Uterus (tissue), 4 donors: ENCODE data around the gene COX6A2. TPM values are rescaled to one million over a fixed set of nuclear protein-coding genes. Genes with fewer than 3 reads are reported as not detected.

ENCODE experiments used
- DNase-seq, 2 donors: peaks; one replicate each; pipeline ENCODE4 v3.0.0-alpha.2; 2019 to 2020
- H3K27ac ChIP-seq, 2 donors: fragments of 200-600 bp; sonication (generic); 1 replicate in 1 of 2; 2 replicates in 1 of 2; pipeline ENCODE4 v1.5.1; 2016 to 2018
- H3K27me3 ChIP-seq, 2 donors: fragments of 200-600 bp; sonication (generic); one replicate each; pipeline ENCODE4 v1.5.1; 2018 to 2019; ENCODE audit warnings: control low read depth in 1 of 2
- H3K36me3 ChIP-seq, 2 donors: fragments of 200-600 bp; sonication (generic); one replicate each; pipeline ENCODE4 v1.5.1; 2019; ENCODE audit warnings: control low read depth in 1 of 2
- H3K4me1 ChIP-seq, 2 donors: fragments of 200-600 bp; sonication (generic); one replicate each; pipeline ENCODE4 v1.5.1; 2018 to 2019; ENCODE audit warnings: control low read depth in 1 of 2
- H3K4me3 ChIP-seq, 2 donors: fragments of 200-600 bp; sonication (generic); 1 replicate in 1 of 2; 2 replicates in 1 of 2; pipeline ENCODE4 v1.5.1; 2018 to 2019; ENCODE audit warnings: mild to moderate bottlenecking in 1 of 2
- H3K9me3 ChIP-seq, 2 donors: fragments of 200-600 bp; sonication (generic); one replicate each; pipeline ENCODE4 v1.5.1; 2019; ENCODE audit warnings: control low read depth in 1 of 2
- POLR2A ChIP-seq, 2 donors: fragments of 450-650 bp; IDR thresholded peaks; one replicate each; pipeline ENCODE4 v1.6.1; 2016; ENCODE audit warnings: antibody characterized with exemption in 2 of 2, mild to moderate bottlenecking in 1 of 2, moderate library complexity in 1 of 2
- intact Hi-C: fragments of 100-400 bp; cut with DNase I; formaldehyde crosslinking; loops from one replicate; pipeline ENCODE4 v1.15.1; 2023; ENCODE audit warnings: low total_unique reads
- total RNA-seq, 4 donors: library from RNA; depleted of rRNA in 3 of 4; stranded (reverse); fragments of >200 nt in 3 of 4; gene quantifications; one replicate each; pipeline versions ENCODE4 v1.1.0 to v1.2.4, GENCODE V29; 2014 to 2023
- TF ChIP-seq, protein P1 (sequence below), 4 experiments: fragments of 200-600 bp in 2 of 4; fragments of 450-650 bp in 2 of 4; sonication (generic) in 2 of 4; IDR thresholded peaks; one replicate each; pipeline ENCODE4 v1.5.1; 2016 to 2019; ENCODE audit warnings: antibody characterized with exemption in 4 of 4, mild to moderate bottlenecking in 2 of 4, moderate library complexity in 1 of 4
- donor health status: DM: yes; HTN: yes; CAD: no.

The COX6A2 gene
- total RNA-seq, 4 donors from 2014 or later, result not detected

DNA sequence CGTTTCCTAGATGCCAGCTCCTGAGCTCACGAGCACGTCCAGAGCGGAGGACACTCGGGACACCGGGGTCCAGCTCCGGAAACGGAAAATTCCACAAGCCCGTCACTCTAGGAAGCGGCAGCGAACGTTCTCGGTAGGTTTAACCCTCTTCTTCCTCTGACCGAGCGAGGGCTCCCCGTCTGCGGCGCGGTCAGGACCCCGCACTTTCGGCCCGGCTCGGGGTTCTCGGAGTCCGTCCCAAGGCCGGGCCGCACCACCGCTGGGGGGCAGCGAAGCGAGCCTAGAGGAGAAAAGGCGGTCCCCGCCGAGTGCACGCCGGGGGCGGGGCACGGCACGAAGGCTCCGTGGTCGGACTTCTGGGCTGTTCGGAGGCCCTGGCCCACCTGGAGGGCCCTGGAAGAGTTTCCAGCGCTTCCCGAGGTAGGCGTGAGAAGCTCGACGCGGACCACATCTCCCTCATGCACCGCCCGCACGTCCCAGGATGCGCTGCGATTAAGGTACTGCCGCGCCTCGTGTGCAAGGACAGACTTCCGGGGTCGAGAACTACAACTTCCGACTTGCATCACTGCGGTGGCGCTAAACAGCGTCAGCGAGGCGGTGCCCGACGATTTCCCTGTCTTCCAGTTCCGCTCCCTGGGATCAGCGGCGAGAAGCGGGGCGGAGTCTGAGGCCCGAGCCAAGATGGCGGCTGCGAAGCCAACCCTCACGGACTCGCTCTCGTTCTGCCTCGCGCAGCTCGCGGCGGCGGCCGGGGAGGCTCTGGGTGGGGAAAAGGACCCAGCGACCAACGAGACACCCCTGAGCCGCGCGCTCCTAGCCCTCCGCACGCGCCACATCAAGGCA is 30.9 kb upstream of the COX6A2 start, which contains the start of gene ARMC5:
TSS of gene ARMC5 (plus strand) at position 658 of the 843 bp plus-strand sequence. CDS start at position 682, 24 bp downstream.
- intact Hi-C loops, result no loop called here
- DNase-seq, result peak; percentile 96 to 98
- peaks cover 0 to 17% of the 10 kb centered on the region in 2 donors for H3K4me1 ChIP-seq
- peak within 1 kb of the TSS; percentile 98 to 100 for H3K27ac ChIP-seq
- TF ChIP-seq, protein P1, sequence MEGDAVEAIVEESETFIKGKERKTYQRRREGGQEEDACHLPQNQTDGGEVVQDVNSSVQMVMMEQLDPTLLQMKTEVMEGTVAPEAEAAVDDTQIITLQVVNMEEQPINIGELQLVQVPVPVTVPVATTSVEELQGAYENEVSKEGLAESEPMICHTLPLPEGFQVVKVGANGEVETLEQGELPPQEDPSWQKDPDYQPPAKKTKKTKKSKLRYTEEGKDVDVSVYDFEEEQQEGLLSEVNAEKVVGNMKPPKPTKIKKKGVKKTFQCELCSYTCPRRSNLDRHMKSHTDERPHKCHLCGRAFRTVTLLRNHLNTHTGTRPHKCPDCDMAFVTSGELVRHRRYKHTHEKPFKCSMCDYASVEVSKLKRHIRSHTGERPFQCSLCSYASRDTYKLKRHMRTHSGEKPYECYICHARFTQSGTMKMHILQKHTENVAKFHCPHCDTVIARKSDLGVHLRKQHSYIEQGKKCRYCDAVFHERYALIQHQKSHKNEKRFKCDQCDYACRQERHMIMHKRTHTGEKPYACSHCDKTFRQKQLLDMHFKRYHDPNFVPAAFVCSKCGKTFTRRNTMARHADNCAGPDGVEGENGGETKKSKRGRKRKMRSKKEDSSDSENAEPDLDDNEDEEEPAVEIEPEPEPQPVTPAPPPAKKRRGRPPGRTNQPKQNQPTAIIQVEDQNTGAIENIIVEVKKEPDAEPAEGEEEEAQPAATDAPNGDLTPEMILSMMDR (IDR thresholded peaks at IDR 0.05), result peak; percentile 61 to 79 (median 76)
- TF ChIP-seq POLR2A (IDR thresholded peaks at IDR 0.05), result peak in 1 of 2 donors; percentile 78
- no peaks in the 10 kb centered on the region for H3K36me3 ChIP-seq
- H3K27me3 ChIP-seq, result no peaks in the 10 kb centered on the region
- peak within 1 kb of the TSS; percentile 85 to 97 for H3K4me3 ChIP-seq
- H3K9me3 ChIP-seq, result no peaks in the 10 kb centered on the region

DNA sequence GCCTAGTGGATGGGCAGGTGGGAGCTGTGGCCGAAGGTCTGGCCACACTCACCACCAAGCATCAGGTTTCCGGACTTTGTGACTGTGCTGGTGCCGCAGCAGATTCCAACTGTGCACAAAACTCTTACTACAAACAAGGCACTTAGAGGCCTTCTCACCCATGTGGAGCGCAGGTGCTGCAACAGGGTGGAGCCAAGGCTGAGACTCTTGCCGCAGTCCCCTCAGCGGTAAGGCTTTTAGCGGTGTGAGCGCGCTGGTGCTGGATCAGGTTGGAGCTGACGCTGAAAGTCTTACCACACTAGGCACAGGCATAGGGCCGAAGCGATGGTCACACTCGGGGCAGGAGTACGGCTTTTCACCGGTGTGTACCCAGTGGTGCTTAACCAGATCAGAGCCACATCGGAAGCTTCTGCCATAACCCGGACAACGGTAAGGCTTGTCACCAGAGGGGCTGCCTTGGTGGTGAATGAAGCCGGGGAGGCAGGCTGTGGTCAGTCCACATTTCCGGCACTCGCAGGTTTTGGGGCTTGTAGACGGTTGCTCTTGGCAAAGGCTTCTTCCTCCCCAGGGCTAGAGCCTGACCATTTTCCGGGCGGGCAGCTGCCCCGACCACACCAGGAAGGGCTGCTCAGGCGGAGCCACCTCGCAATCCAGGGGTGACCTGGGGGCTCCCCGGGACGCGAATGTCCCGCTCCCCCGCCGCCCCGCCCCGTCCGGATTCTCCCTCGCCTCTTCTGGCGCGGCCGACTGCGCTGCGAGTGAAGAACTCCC is 30.1 kb upstream of the COX6A2 start:
- intact Hi-C loops, result no loop called here
- no peaks in the 10 kb centered on the region for H3K9me3 ChIP-seq
- peaks cover 0 to 22% of the 10 kb centered on the region in 2 donors for H3K4me1 ChIP-seq
- no peak for TF ChIP-seq POLR2A (IDR thresholded peaks at IDR 0.05)
- TF ChIP-seq, protein P1 (IDR thresholded peaks at IDR 0.05), result peak in 1 of 4 experiments; percentile 19
- H3K27ac ChIP-seq, result peak overlapping the region; percentile 98 to 100
- DNase-seq, result no peak
- H3K36me3 ChIP-seq, result no peaks in the 10 kb centered on the region
- H3K27me3 ChIP-seq, result no peaks in the 10 kb centered on the region
- peak overlapping the region; percentile 85 to 97 for H3K4me3 ChIP-seq

DNA sequence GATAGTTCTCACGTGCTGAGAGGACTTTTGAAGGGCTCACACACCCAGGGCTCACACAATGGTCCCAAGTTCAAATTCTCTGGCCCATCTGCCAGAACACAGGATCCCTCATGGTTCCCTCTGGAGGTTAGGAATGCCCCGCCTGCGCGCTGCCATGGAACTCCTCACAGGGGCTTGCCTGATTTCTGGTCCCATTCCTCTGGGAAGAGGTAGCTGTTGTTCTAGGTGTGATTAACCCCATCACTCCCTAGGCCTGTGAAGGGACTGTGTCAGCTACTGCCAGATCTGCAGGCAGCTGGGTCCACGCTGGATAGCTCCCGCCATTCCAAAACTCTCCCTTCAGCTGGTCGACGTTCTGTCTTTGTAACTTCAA is 28.8 kb upstream of the COX6A2 start:
- intact Hi-C loops, result no loop called here
- DNase-seq, result no peak
- no peak overlapping the region for H3K4me3 ChIP-seq

DNA sequence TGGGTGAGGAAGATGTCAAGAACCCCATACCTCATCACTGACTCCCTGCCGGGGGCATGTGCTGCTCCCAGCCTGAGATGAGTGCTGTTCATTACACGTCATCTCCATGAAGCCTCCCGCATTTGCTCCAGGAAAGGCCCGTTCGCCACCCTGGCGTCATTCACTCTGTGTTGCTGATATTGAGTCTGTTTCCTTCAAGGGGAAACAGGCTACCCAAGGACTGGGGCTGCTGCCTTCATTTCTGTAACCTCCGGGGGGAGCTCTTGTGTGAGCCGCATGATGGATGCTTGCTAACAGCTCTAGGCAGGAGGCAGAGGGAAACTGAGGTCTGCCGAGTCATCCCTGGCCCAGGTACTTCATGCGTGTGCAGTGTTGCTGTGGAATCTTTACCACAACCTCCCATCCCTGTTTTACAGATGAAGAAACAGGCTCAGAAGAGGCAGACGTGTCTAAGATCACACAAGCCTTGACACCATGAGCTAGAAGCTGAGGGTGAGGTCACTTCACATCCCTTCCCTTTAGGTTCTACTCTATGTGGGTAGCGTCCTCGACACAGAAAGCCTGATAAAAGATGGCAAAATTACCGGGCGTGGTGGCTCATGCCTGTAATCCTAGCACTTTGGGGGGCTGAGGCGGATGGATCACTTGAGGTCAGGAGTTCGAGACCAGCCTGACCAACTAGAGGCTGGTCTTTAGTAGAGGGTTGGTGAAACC is 27.6 kb upstream of the COX6A2 start:
- H3K36me3 ChIP-seq, result no peaks in the 10 kb centered on the region
- H3K4me1 ChIP-seq, result peaks cover 3 to 36% of the 10 kb centered on the region in 2 donors
- H3K4me3 ChIP-seq, result no peak overlapping the region
- no peak for DNase-seq
- TF ChIP-seq POLR2A (IDR thresholded peaks at IDR 0.05), result no peak
- TF ChIP-seq, protein P1 (IDR thresholded peaks at IDR 0.05), result no peak
- no peaks in the 10 kb centered on the region for H3K9me3 ChIP-seq
- H3K27me3 ChIP-seq, result no peaks in the 10 kb centered on the region
- intact Hi-C loops, result no loop called here
- no peak overlapping the region for H3K27ac ChIP-seq

More for the DNA sequence above, 28.8 kb upstream of the COX6A2 start:
- TF ChIP-seq POLR2A (IDR thresholded peaks at IDR 0.05), result no peak
- TF ChIP-seq, protein P1 (IDR thresholded peaks at IDR 0.05), result no peak
- Histone ChIP-seq H3K4me1 (peaks cover 3 to 35% of the 10 kb centered on the region in 2 donors), H3K27ac (peak overlapping the region in 1 of 2 donors; percentile 100), H3K9me3 (no peaks in the 10 kb centered on the region), H3K27me3 (no peaks in the 10 kb centered on the region), H3K36me3 (no peaks in the 10 kb centered on the region)
